ENCODE results near the gene NPSR1.

NPSR1 gene

GRCh38 chr7:34886856-34887255 is 228.8 kb downstream of the NPSR1 start:
- H3K27me3 ChIP-seq (ENCODE audit: control insufficient read depth, insufficient read depth, low read length): no peaks in the 10 kb centered on the region
- no peaks in the 10 kb centered on the region for H3K4me1 ChIP-seq
- H3K4me3 ChIP-seq (ENCODE audit: low read depth, low read length): no peak overlapping the region
- no peak overlapping the region for H2AFZ ChIP-seq
- H3K4me2 ChIP-seq (ENCODE audit: low read length): no peak overlapping the region
- no peaks in the 10 kb centered on the region for H3K9me3 ChIP-seq (ENCODE audit: control insufficient read depth, low read length)
- H3K36me3 ChIP-seq (ENCODE audit: control insufficient read depth, insufficient read depth, low read length): no peaks in the 10 kb centered on the region
- H3K9ac ChIP-seq: no peak overlapping the region
- no peak for TF ChIP-seq CTCF (IDR thresholded peaks at IDR 0.05)
- H3K79me2 ChIP-seq: no peaks in the 10 kb centered on the region
- H3K27ac ChIP-seq: no peak overlapping the region

- Histone ChIP-seq H3K4me1 (no peaks in the 10 kb centered on the region), H3K9ac (no peak overlapping the region), H3K79me2 (no peaks in the 10 kb centered on the region), H3K36me3 (ENCODE audit: control insufficient read depth, insufficient read depth, low read length) (no peaks in the 10 kb centered on the region), H3K9me3 (ENCODE audit: control insufficient read depth, low read length) (no peaks in the 10 kb centered on the region), H3K4me2 (ENCODE audit: low read length) (no peak overlapping the region), H2AFZ (no peak overlapping the region), H3K27ac (no peak overlapping the region), H3K27me3 (ENCODE audit: control insufficient read depth, insufficient read depth, low read length) (no peaks in the 10 kb centered on the region), H3K4me3 (ENCODE audit: low read depth, low read length) (no peak overlapping the region)
- no peak for TF ChIP-seq CTCF (IDR thresholded peaks at IDR 0.05)
These were observed 231.9 kb downstream of the NPSR1 start for GRCh38 chr7:34889951-34890350.

GRCh38 chr7:34895202-34895601 is 237.2 kb downstream of the NPSR1 start:
- H3K27me3 ChIP-seq (ENCODE audit: control insufficient read depth, insufficient read depth, low read length): no peaks in the 10 kb centered on the region
- no peak for TF ChIP-seq CTCF (IDR thresholded peaks at IDR 0.05)
- H3K36me3 ChIP-seq (ENCODE audit: control insufficient read depth, insufficient read depth, low read length): no peaks in the 10 kb centered on the region
- no peaks in the 10 kb centered on the region for H3K9me3 ChIP-seq (ENCODE audit: control insufficient read depth, low read length)
- H3K79me2 ChIP-seq: no peaks in the 10 kb centered on the region
- H3K4me2 ChIP-seq (ENCODE audit: low read length): no peak overlapping the region
- no peak overlapping the region for H3K4me3 ChIP-seq (ENCODE audit: low read depth, low read length)
- H3K9ac ChIP-seq: no peak overlapping the region
- H2AFZ ChIP-seq: no peak overlapping the region
- H3K27ac ChIP-seq: no peak overlapping the region
- H3K4me1 ChIP-seq: no peaks in the 10 kb centered on the region
